ENCODE measurements around the gene DLGAP1. TPM values are rescaled to one million over a fixed set of nuclear protein-coding genes. Genes with fewer than 3 reads are reported as not detected.

Gene DLGAP1
- total RNA-seq, 6 experiments from 2014 or later, result 0.09 to 0.31 (median 0.18) TPM; not detected in 2

DNA sequence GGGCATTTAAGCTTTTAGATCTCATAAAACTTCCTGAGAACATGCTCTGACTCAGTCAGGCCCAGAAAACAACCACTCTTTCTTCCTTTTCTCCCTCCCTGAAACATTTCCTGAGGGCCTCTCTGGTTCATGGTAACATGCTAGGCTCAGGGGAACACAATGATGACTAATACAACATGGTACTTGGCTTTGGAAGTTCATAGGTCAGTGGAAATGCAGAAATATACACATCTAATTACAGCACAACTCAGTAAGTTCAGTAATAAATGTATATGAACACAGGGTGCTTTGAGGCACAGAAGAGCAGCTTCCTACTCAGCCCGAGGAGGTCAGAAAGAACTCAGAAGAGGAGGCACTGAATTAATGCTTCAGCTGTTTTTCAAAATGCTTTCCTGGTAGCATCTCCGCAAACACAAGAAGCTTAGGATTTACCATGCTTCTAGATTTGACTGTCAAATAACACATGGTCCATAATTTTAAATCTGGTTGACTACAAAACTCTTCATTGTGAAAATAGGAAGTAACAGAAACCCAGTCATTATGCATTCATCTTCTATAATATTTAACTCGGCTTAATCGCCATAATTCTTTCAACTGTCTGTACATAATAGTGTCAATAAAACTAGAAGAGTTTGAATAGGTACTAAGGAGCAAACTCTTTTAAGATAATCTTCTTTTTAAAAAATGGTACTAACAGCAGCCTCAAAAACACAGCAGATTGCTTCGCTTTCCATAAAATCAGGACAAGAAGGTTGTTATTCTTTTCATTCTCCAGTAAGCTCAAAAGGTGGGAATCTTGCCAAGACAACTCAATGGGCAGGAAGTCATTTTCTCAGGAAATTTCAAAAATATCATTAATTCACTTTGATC is 251.3 kb downstream of the DLGAP1 start:
- TF ChIP-seq CTCF (IDR thresholded peaks at IDR 0.05) (no peak), POLR2A (IDR thresholded peaks at IDR 0.05) (no peak)
- intact Hi-C loops (cut with DNase I), result no loop called here
- no peak overlapping the region for H3K4me3 ChIP-seq
- H3K36me3 ChIP-seq, result no peaks in the 10 kb centered on the region
- ATAC-seq, result no peak
- DNase-seq, result no peak
- H3K9me3 ChIP-seq, result no peaks in the 10 kb centered on the region
- 66% methylated on average over 5 of the region's 5 CpGs for WGBS (ENCODE audit: insufficient coverage, low coverage, low lambda C conversion rate, missing lambda C conversion rate)
- H3K4me1 ChIP-seq, result no peaks in the 10 kb centered on the region
- no peaks in the 10 kb centered on the region for H3K27me3 ChIP-seq
- no peak overlapping the region for H3K27ac ChIP-seq

- Histone ChIP-seq H3K4me3 (no peak overlapping the region), H3K27me3 (no peaks in the 10 kb centered on the region), H3K27ac (no peak overlapping the region), H3K9me3 (no peaks in the 10 kb centered on the region), H3K36me3 (no peaks in the 10 kb centered on the region), H3K4me1 (no peaks in the 10 kb centered on the region)
- DNase-seq (no peak), ATAC-seq (no peak)
- intact Hi-C loops (cut with DNase I), result no loop called here
- TF ChIP-seq CTCF (IDR thresholded peaks at IDR 0.05) (no peak), POLR2A (IDR thresholded peaks at IDR 0.05) (no peak)
Observed at GRCh38 chr18:4200399-4200798, 254.7 kb downstream of the DLGAP1 start.

GRCh38 chr18:4198956-4199355 is 256.2 kb downstream of the DLGAP1 start:
- intact Hi-C loops (cut with DNase I), result no loop called here
- Histone ChIP-seq H3K4me1 (no peaks in the 10 kb centered on the region), H3K4me3 (no peak overlapping the region), H3K36me3 (no peaks in the 10 kb centered on the region), H3K27ac (no peak overlapping the region), H3K27me3 (no peaks in the 10 kb centered on the region), H3K9me3 (no peaks in the 10 kb centered on the region)
- DNase-seq (no peak), ATAC-seq (no peak)
- 67% methylated on average over 5 of the region's 5 CpGs for WGBS (ENCODE audit: insufficient coverage, low coverage, low lambda C conversion rate, missing lambda C conversion rate)
- TF ChIP-seq POLR2A (IDR thresholded peaks at IDR 0.05) (no peak), CTCF (IDR thresholded peaks at IDR 0.05) (no peak)

DNA sequence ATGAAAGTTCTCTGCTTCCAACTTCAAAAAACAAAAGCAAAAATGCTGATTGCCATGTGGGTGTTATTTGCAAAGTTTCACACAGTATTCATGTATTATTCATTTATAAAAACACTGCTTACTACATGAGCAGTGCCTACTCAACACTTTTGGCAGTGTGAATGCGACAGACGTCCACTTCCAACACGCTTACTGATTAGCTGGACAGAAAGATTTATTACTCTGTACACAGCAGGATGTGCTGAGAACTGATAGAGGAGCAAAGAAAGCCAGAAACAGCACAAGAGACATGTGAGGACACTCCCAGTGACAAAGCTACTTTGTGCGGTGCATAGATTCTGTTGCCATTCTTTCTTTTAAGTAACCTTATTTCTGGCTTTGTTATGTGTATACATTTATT is 258.8 kb downstream of the DLGAP1 start:
- intact Hi-C loops (cut with DNase I), result no loop called here
- DNase-seq (no peak), ATAC-seq (peak in 2 of 4 donors; percentile 16 to 63)
- TF ChIP-seq POLR2A (IDR thresholded peaks at IDR 0.05), result no peak
- TF ChIP-seq CTCF (IDR thresholded peaks at IDR 0.05), result no peak
- Histone ChIP-seq H3K27me3 (no peaks in the 10 kb centered on the region), H3K36me3 (no peaks in the 10 kb centered on the region), H3K4me1 (no peaks in the 10 kb centered on the region), H3K9me3 (no peaks in the 10 kb centered on the region), H3K4me3 (no peak overlapping the region), H3K27ac (no peak overlapping the region)
- WGBS (ENCODE audit: insufficient coverage, low coverage, low lambda C conversion rate, missing lambda C conversion rate), result 39% methylated on average over 4 of the region's 4 CpGs

All from right lobe of liver (tissue), 6 donors.